ENCODE measurements around the gene PSMB2.

PSMB2 gene

DNA sequence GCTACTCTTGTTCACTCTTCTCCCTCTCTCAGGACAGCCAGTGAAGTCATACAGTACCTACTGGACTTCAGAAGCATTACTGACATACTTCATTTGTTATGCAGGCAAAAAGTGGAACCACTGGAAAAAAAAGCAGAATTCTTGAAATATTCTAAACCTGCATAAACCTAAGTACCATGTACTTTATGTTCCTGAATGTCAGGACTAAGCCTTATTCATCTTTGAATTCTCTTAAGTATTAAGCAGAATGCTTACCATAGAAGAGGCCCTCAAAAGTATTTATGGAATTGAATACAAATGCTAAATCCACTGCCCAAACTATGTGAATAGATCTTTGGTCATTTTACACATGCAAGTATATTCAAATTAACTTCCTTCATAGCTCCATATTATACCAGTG lies 7.8 kb downstream of the PSMB2 start:
- TF ChIP-seq, protein P1, sequence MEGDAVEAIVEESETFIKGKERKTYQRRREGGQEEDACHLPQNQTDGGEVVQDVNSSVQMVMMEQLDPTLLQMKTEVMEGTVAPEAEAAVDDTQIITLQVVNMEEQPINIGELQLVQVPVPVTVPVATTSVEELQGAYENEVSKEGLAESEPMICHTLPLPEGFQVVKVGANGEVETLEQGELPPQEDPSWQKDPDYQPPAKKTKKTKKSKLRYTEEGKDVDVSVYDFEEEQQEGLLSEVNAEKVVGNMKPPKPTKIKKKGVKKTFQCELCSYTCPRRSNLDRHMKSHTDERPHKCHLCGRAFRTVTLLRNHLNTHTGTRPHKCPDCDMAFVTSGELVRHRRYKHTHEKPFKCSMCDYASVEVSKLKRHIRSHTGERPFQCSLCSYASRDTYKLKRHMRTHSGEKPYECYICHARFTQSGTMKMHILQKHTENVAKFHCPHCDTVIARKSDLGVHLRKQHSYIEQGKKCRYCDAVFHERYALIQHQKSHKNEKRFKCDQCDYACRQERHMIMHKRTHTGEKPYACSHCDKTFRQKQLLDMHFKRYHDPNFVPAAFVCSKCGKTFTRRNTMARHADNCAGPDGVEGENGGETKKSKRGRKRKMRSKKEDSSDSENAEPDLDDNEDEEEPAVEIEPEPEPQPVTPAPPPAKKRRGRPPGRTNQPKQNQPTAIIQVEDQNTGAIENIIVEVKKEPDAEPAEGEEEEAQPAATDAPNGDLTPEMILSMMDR (IDR thresholded peaks at IDR 0.05; ENCODE audit: insufficient read depth, low read depth, low read length, missing control alignments), result no peak
- DNase-seq (ENCODE audit: low read depth), result no peak
- H3K4me3 ChIP-seq (ENCODE audit: low read depth, low read length), result no peak overlapping the region

DNA sequence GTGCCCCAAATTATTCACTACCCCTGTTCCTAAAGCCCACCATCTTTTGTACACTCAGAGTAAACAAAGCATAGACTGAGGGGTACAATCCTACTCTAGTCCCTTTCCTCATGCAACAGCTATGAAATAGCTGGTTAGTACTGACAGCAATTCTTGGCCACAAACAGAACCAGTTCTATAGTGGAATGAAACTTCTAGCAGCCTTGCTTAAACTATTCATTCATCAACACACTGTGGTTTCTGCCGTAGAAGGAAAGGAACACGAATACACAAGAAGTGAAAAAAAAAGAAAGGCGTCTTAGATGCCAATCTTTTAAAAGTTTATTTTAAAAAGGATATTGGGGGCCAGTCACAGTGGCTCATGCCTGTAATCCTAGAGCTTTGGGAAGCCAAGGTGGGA lies 9.9 kb downstream of the PSMB2 start:
- no peak for DNase-seq (ENCODE audit: low read depth)
- TF ChIP-seq, protein P1 (IDR thresholded peaks at IDR 0.05; ENCODE audit: insufficient read depth, low read depth, low read length, missing control alignments), result no peak

DNA sequence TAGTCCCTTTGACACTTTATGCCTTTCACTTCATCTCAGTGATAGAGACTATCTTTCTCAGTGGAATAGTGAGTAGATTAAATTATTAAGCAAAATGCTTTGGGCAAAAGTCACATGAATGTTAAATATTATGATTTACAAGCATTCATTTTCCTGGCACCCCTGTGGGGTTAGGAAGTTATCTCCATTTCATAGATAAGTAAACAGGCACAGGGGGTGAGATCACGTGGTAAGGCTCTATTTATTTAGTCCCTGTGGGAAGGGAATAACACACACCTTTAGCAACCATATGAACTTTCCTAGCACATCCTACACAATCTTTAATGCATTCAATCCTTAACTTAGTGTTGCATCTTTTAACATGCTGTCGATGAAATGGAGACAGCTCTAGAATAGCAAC lies 12.3 kb downstream of the PSMB2 start:
- TF ChIP-seq, protein P1 (IDR thresholded peaks at IDR 0.05; ENCODE audit: insufficient read depth, low read depth, low read length, missing control alignments), result no peak

More for the DNA sequence above, 9.9 kb downstream of the PSMB2 start:
- H3K4me3 ChIP-seq (ENCODE audit: low read depth, low read length), result no peak overlapping the region

GRCh38 chr1:35623832-35624231 lies 17.5 kb downstream of the PSMB2 start:
- TF ChIP-seq, protein P1 (IDR thresholded peaks at IDR 0.05; ENCODE audit: insufficient read depth, low read depth, low read length, missing control alignments), result no peak
- no peak for DNase-seq (ENCODE audit: low read depth)
- H3K4me3 ChIP-seq (ENCODE audit: low read depth, low read length), result no peak overlapping the region

More for the DNA sequence above, 12.3 kb downstream of the PSMB2 start:
- H3K4me3 ChIP-seq (ENCODE audit: low read depth, low read length), result no peak overlapping the region
- no peak for DNase-seq (ENCODE audit: low read depth)

GRCh38 chr1:35622510-35623178 lies 18.7 kb downstream of the PSMB2 start:
- no peak overlapping the region for H3K4me3 ChIP-seq (ENCODE audit: low read depth, low read length)

GRCh38 chr1:35619237-35620121 lies 21.8 kb downstream of the PSMB2 start:
- TF ChIP-seq, protein P1 (IDR thresholded peaks at IDR 0.05; ENCODE audit: insufficient read depth, low read depth, low read length, missing control alignments), result no peak
- DNase-seq (ENCODE audit: low read depth), result no peak
- no peak overlapping the region for H3K4me3 ChIP-seq (ENCODE audit: low read depth, low read length)

More at GRCh38 chr1:35622510-35623178, 18.7 kb downstream of the PSMB2 start:
- TF ChIP-seq, protein P1 (IDR thresholded peaks at IDR 0.05; ENCODE audit: insufficient read depth, low read depth, low read length, missing control alignments), result no peak
- no peak for DNase-seq (ENCODE audit: low read depth)

Measured in GM12865 (cell line).